Activated T-helper 1 cell treated with anti-CD3 and anti-CD28 coated beads, Interleukin-12 subunit alpha, Interleukin-12 subunit beta, Interleukin-2, Interleukin-4 antibody, amounts not matched to agents 30 ng/mL and 10 ng/mL and 1 ng/mL, durations not matched to agents 14 hours and 24 hours and 36 hours (primary cell): ENCODE measurements around the gene MLIP. TPM values are rescaled to one million over a fixed set of nuclear protein-coding genes. Genes with fewer than 3 reads are reported as not detected.

Source experiments
- DNase-seq: peaks from one replicate; pipeline ENCODE4 v3.0.0; 2021; ENCODE audit warnings: low spot score
- H3K27ac Mint-ChIP-seq: one replicate; pipeline ENCODE4 v1.8.0; 2021; ENCODE audit warnings: mild to moderate bottlenecking, mixed read lengths
- H3K27me3 Mint-ChIP-seq: one replicate; pipeline ENCODE4 v1.8.0; 2022; ENCODE audit warnings: mild to moderate bottlenecking, moderate library complexity, mixed read lengths; ENCODE audit not compliant: insufficient read depth
- H3K36me3 Mint-ChIP-seq: one replicate; pipeline ENCODE4 v1.8.0; 2021; ENCODE audit warnings: low read depth, mixed read lengths
- H3K4me1 Mint-ChIP-seq: one replicate; pipeline ENCODE4 v1.8.0; 2021; ENCODE audit warnings: low read depth, mixed read lengths
- H3K4me3 Mint-ChIP-seq: one replicate; pipeline ENCODE4 v1.8.0; 2021; ENCODE audit warnings: mild to moderate bottlenecking, moderate library complexity, mixed read lengths
- H3K9me3 Mint-ChIP-seq: one replicate; pipeline ENCODE4 v1.8.0; 2021; ENCODE audit warnings: mixed read lengths
- intact Hi-C: fragments of 100-400 bp; cut with micrococcal nuclease; formaldehyde crosslinking; loops from one replicate; pipeline ENCODE4 v1.15.1; 2024
- total RNA-seq: library from RNA; stranded (reverse); gene quantifications from 2 replicates; pipeline ENCODE4 v1.2.3, GENCODE V29; 2022

Gene MLIP
- total RNA-seq, 1 donor from 2014 or later, result not detected

DNA sequence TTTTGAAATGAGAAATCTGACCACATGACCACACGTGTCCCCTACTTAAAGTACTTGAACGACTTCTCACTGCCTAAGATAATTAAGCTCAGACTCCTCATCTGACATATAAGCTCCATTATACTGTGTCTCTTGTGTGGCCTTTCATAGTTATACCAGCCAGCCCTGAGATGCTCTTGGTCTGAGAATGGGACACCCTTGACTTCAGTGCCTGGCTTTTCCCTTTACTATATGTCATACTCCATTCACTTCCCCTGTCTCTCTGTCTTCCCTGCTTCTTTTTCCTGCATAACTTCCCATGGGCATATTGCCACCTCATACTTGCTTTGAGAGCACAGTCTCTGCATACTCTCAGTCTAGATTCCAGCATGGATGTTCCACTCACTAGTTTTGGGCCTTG, 143.6 kb downstream of the MLIP start:
- intact Hi-C loops, result no loop called here
- Mint-ChIP-seq H3K27me3 (no peaks in the 10 kb centered on the region), H3K4me3 (no peak overlapping the region), H3K27ac (no peak overlapping the region), H3K4me1 (no peaks in the 10 kb centered on the region), H3K9me3 (no peaks in the 10 kb centered on the region), H3K36me3 (no peaks in the 10 kb centered on the region)
- DNase-seq, result no peak

- intact Hi-C loops, result no loop called here
- H3K4me1 Mint-ChIP-seq, result no peaks in the 10 kb centered on the region
- no peaks in the 10 kb centered on the region for H3K27me3 Mint-ChIP-seq
- DNase-seq, result no peak
- H3K27ac Mint-ChIP-seq, result no peak overlapping the region
- no peaks in the 10 kb centered on the region for H3K36me3 Mint-ChIP-seq
- H3K9me3 Mint-ChIP-seq, result no peaks in the 10 kb centered on the region
- H3K4me3 Mint-ChIP-seq, result no peak overlapping the region
Measured at GRCh38 chr6:54255886-54256285, 144.6 kb downstream of the MLIP start.

- no peaks in the 10 kb centered on the region for H3K9me3 Mint-ChIP-seq
- intact Hi-C loops, result no loop called here
- H3K36me3 Mint-ChIP-seq, result no peaks in the 10 kb centered on the region
- H3K27me3 Mint-ChIP-seq, result no peaks in the 10 kb centered on the region
- H3K4me1 Mint-ChIP-seq, result no peaks in the 10 kb centered on the region
- H3K4me3 Mint-ChIP-seq, result no peak overlapping the region
- no peak for DNase-seq
- no peak overlapping the region for H3K27ac Mint-ChIP-seq
Measured at GRCh38 chr6:54260025-54260424, 148.8 kb downstream of the MLIP start.

- Mint-ChIP-seq H3K4me1 (no peaks in the 10 kb centered on the region), H3K4me3 (no peak overlapping the region), H3K27me3 (no peaks in the 10 kb centered on the region), H3K36me3 (no peaks in the 10 kb centered on the region), H3K9me3 (no peaks in the 10 kb centered on the region), H3K27ac (no peak overlapping the region)
- DNase-seq, result no peak
- intact Hi-C loops, result no loop called here
Measured at GRCh38 chr6:54262499-54262898, 151.3 kb downstream of the MLIP start.

GRCh38 chr6:54262971-54263370, 151.7 kb downstream of the MLIP start:
- intact Hi-C loops, result no loop called here
- Mint-ChIP-seq H3K9me3 (no peaks in the 10 kb centered on the region), H3K36me3 (no peaks in the 10 kb centered on the region), H3K27me3 (no peaks in the 10 kb centered on the region), H3K4me3 (no peak overlapping the region), H3K27ac (no peak overlapping the region), H3K4me1 (no peaks in the 10 kb centered on the region)
- DNase-seq, result no peak

DNA sequence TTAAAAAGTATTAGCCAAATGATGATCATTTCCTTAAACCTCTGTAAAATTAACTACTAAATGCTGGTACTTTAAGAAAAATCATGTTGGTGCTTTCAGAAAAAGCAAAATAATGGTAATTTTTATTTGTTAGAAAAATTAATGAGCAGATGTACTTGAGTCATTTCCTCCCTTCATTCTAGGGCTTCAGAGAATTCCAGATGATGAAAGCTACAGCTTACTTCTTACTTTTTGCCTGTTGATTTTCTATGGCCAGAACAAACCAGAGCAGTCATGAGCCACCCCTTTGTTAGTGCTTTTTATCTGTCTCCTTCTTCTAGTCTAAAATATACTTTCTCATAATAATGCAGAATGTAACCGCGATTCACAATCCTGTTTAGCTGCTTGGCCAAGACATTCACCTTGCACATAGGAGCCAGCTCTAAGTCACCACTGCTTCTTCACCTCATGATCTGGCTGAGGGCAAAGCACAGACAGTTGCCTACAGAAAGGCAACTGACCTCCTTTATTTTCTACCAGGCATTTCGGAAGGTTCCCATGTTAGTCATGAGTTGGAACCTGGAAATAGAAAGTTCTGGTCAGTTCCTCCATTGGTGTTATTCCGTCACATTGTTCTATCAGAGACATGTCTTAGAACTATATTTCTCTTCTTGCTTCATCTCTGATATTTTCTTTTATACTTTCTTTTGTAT, 153.5 kb downstream of the MLIP start:
- H3K36me3 Mint-ChIP-seq, result no peaks in the 10 kb centered on the region
- H3K9me3 Mint-ChIP-seq, result no peaks in the 10 kb centered on the region
- no peaks in the 10 kb centered on the region for H3K27me3 Mint-ChIP-seq
- H3K4me3 Mint-ChIP-seq, result no peak overlapping the region
- DNase-seq, result no peak
- intact Hi-C loops, result no loop called here
- H3K4me1 Mint-ChIP-seq, result no peaks in the 10 kb centered on the region
- H3K27ac Mint-ChIP-seq, result no peak overlapping the region

GRCh38 chr6:54266400-54266923, 155.2 kb downstream of the MLIP start:
- no peak for DNase-seq
- Mint-ChIP-seq H3K4me1 (no peaks in the 10 kb centered on the region), H3K36me3 (no peaks in the 10 kb centered on the region), H3K9me3 (no peaks in the 10 kb centered on the region), H3K4me3 (no peak overlapping the region), H3K27me3 (peaks cover 2% of the 10 kb centered on the region), H3K27ac (no peak overlapping the region)
- intact Hi-C loops, result no loop called here

GRCh38 chr6:54267798-54268197, 156.6 kb downstream of the MLIP start:
- Mint-ChIP-seq H3K4me1 (no peaks in the 10 kb centered on the region), H3K27me3 (peaks cover 2% of the 10 kb centered on the region), H3K27ac (no peak overlapping the region), H3K4me3 (no peak overlapping the region), H3K9me3 (no peaks in the 10 kb centered on the region), H3K36me3 (no peaks in the 10 kb centered on the region)
- intact Hi-C loops, result no loop called here
- DNase-seq, result no peak

DNA sequence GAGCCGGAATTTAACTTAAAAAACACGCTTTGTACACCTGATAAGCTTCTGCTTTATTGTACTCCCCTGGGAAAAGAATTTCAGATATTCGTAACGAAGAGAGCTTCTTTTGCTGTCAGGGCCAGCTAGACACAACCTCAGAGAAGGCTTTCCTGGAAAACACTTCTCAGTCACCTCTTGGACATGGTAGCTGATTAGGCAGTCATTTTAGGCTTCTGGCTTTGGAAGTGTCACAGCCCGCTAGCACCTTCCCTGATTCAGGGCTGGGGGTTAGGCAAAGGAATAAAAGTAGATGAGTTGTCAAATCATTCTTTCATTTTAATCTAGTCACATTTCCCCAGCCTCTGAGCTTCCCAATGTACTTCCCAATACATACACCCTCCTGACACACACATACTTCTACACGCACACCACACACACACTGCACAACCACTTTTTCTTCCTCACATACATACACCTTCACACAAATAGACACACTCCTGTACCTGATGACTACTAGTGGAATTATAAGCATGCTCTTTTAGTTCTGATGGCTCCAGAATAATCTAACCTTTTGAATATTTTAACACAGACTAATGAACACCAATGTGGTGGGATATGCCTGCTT, 162.1 kb downstream of the MLIP start:
- Mint-ChIP-seq H3K9me3 (peaks cover 4% of the 10 kb centered on the region), H3K36me3 (no peaks in the 10 kb centered on the region), H3K27ac (no peak overlapping the region), H3K27me3 (peaks cover 2% of the 10 kb centered on the region), H3K4me1 (no peaks in the 10 kb centered on the region), H3K4me3 (no peak overlapping the region)
- intact Hi-C loops, result no loop called here
- no peak for DNase-seq

DNA sequence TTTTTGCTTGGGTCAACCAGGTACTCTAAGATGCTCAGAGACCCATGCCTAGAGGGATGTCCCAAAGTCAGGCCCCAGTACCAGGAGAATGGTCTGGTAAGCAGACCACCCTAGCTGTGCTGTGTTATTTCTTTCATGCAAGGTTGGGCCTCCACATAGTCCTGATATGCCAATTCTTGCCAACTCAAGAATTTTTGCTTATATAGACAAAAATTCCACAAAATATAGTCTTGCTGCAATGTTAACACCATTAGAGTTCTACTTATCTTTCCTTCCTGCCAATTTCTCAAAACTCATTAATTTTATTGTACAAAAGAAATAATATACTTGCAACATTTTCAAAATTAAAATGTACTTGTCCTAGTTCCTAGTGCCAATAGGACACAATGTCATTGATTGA, 163.1 kb downstream of the MLIP start:
- peaks cover 4% of the 10 kb centered on the region for H3K9me3 Mint-ChIP-seq
- no peak overlapping the region for H3K27ac Mint-ChIP-seq
- H3K36me3 Mint-ChIP-seq, result no peaks in the 10 kb centered on the region
- intact Hi-C loops, result no loop called here
- peaks cover 2% of the 10 kb centered on the region for H3K27me3 Mint-ChIP-seq
- no peak overlapping the region for H3K4me3 Mint-ChIP-seq
- H3K4me1 Mint-ChIP-seq, result no peaks in the 10 kb centered on the region
- no peak for DNase-seq

- no peaks in the 10 kb centered on the region for H3K27me3 Mint-ChIP-seq
- H3K36me3 Mint-ChIP-seq, result no peaks in the 10 kb centered on the region
- no peak overlapping the region for H3K4me3 Mint-ChIP-seq
- no peaks in the 10 kb centered on the region for H3K4me1 Mint-ChIP-seq
- intact Hi-C loops, result no loop called here
- no peak for DNase-seq
- peaks cover 7% of the 10 kb centered on the region for H3K9me3 Mint-ChIP-seq
- no peak overlapping the region for H3K27ac Mint-ChIP-seq
Measured at GRCh38 chr6:54282186-54282585, 170.9 kb downstream of the MLIP start.

DNA sequence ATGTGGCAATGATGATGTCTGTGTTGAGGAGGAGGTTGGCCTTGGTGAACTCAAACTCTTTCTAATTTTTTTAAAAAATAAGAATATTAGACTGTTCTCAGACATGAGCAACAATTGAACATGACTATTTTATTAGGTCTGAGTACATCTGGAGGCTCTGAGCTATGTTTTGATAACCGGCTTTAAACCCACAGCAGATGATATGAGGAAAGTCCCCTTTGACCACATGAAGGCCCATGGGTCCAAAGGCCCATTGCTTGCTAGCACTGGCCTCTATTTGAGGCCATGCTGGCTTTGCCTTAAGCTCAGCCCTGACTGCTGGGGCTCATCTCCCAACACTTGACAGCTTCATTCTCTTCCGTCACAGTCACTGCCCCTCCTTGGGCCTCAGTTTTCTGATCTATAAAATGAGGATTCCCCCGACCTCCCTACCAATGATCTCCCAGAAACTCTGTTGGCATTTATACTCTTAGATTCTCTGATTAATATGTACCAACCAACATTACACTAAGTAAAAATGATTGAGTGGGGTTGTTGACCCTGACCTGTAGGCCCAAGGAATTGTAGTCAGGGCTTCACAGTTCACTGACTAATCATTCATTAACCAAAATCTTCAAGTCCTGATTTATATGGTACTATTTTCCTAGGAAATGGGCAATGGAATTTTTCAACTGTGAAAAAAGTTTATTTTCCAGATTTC, 173.1 kb downstream of the MLIP start:
- Mint-ChIP-seq H3K4me3 (no peak overlapping the region), H3K27me3 (no peaks in the 10 kb centered on the region), H3K27ac (no peak overlapping the region), H3K9me3 (peaks cover 3% of the 10 kb centered on the region), H3K36me3 (no peaks in the 10 kb centered on the region), H3K4me1 (no peaks in the 10 kb centered on the region)
- DNase-seq, result no peak
- intact Hi-C loops, result no loop called here

DNA sequence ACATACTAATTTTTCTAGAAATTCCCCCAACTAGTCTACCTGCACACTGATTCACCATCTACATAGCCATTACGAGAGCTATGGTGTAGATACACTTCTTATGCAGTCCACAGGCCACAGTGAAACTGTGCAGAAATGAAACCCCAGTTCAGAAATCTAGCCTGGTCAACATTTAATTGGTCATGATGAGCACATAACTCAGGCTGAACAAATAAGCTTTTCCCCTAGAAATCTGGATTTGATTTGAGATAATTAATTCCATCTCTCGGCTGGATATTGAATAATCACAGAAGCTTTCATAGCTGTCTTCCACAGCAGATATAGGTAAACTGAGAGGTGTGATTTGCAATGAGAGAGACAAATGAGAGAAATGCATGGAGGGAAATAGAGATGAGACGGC, 174.4 kb downstream of the MLIP start:
- Mint-ChIP-seq H3K4me3 (no peak overlapping the region), H3K27me3 (no peaks in the 10 kb centered on the region), H3K27ac (no peak overlapping the region), H3K9me3 (peaks cover 3% of the 10 kb centered on the region), H3K36me3 (no peaks in the 10 kb centered on the region), H3K4me1 (no peaks in the 10 kb centered on the region)
- no peak for DNase-seq
- intact Hi-C loops, result no loop called here
